Measurements from ENCODE around the gene KIAA1143. TPM values are rescaled to one million over a fixed set of nuclear protein-coding genes. Genes with fewer than 3 reads are reported as not detected.

Gene KIAA1143
- total and polyA plus RNA-seq, 2 donors (not counting 3 experiments of a cell fraction or from before 2014, with no cell fraction given): 6.1 to 25.2 TPM

- intact Hi-C loops (cut with micrococcal nuclease): no loop called here
- Histone ChIP-seq H2AFZ (ENCODE audit: low read depth, low read length) (no peak overlapping the region), H3K27ac (ENCODE audit: insufficient read depth, low read depth, low read length) (no peak overlapping the region), H3K9me1 (replicated peaks; ENCODE audit: control insufficient read depth, extremely low read depth, insufficient read depth, low read length) (no peaks in the 10 kb centered on the region), H3K4me1 (ENCODE audit: control insufficient read depth, extremely low read depth, insufficient read depth, low read length) (no peaks in the 10 kb centered on the region), H4K20me1 (replicated peaks; ENCODE audit: control insufficient read depth, extremely low read depth, insufficient read depth, low read length) (no peaks in the 10 kb centered on the region), H3K4me3 (replicated peaks in 1 of 3; ENCODE audit: insufficient read depth in 1 of 3, low read depth in 1 of 3, low read length in 3 of 3) (no peak overlapping the region), H3K4me2 (ENCODE audit: insufficient read depth, low read length) (no peak overlapping the region), H3K36me3 (ENCODE audit: control insufficient read depth in 2 of 2, extremely low read depth in 1 of 2, insufficient read depth in 2 of 2, low read length in 2 of 2) (peaks cover 4 to 6% of the 10 kb centered on the region in 2 experiments), H3K27me3 (ENCODE audit: control insufficient read depth in 2 of 2, insufficient read depth in 2 of 2, low read length in 2 of 2) (no peaks in the 10 kb centered on the region), H3K79me2 (ENCODE audit: control insufficient read depth, insufficient read depth, low read length) (no peaks in the 10 kb centered on the region), H3K9me3 (replicated peaks; ENCODE audit: control insufficient read depth, insufficient read depth, low read length) (no peaks in the 10 kb centered on the region), H3K9ac (replicated peaks; ENCODE audit: extremely low read depth, insufficient read depth, low read length) (no peak overlapping the region)
- no TSS peak for BruUV-seq (replicated peaks)
- FAIRE-seq (no peak), DNase-seq (ENCODE audit: low read depth, low spot score) (no peak)
- TF ChIP-seq MYC (IDR thresholded peaks at IDR 0.05; ENCODE audit: low read depth, low read length): no peak
- no peak for TF ChIP-seq CTCF (IDR thresholded peaks at IDR 0.05; ENCODE audit: extremely low read depth in 1 of 2, insufficient read depth in 1 of 2, low read depth in 1 of 2, low read length in 2 of 2)
- no peak for TF ChIP-seq POLR2AphosphoS5 (IDR thresholded peaks at IDR 0.05; ENCODE audit: insufficient read depth, low read depth, low read length)
- no peak for TF ChIP-seq GATA2 (IDR thresholded peaks at IDR 0.05; ENCODE audit: insufficient read depth, insufficient read length, low read depth, low read length)
- TF ChIP-seq EZH2 (IDR thresholded peaks at IDR 0.05; ENCODE audit: borderline replicate concordance, low read depth, low read length, severe bottlenecking): no peak
- TF ChIP-seq JUN (IDR thresholded peaks at IDR 0.05; ENCODE audit: borderline replicate concordance, insufficient read depth, insufficient read length, low read depth): no peak
- TF ChIP-seq MAX (IDR thresholded peaks at IDR 0.05; ENCODE audit: insufficient read depth, insufficient read length): no peak
- no peak for TF ChIP-seq POLR2A (IDR thresholded peaks at IDR 0.05; ENCODE audit: low read depth, low read length)
- no peak for TF ChIP-seq FOS (IDR thresholded peaks at IDR 0.05; ENCODE audit: borderline replicate concordance, insufficient read depth, low read length)
- ChIA-PET CTCF (no interaction called here), POLR2A (no interaction called here)
- dilution Hi-C loops (cut with MboI; ENCODE audit: extremely low pct_ligation_motif_present, low sequenced_read_pairs): no loop called here
Observed at GRCh38 chr3:44802011-44802410, 40.6 kb upstream of the KIAA1143 start.
